Dedifferentiated amniotic fluid mesenchymal stem cell (primary cell): ENCODE measurements around the gene BOLA3.
"Not testable (repeated sequence)": the region's sequence is repeated elsewhere in the genome, so short reads cannot be mapped to it uniquely, and the experiment has no call there.

ENCODE experiments used
- DNase-seq: peaks from one replicate; pipeline ENCODE4 v3.0.0-alpha.2; 2016; ENCODE audit errors: extremely low spot score

BOLA3 gene

DNA sequence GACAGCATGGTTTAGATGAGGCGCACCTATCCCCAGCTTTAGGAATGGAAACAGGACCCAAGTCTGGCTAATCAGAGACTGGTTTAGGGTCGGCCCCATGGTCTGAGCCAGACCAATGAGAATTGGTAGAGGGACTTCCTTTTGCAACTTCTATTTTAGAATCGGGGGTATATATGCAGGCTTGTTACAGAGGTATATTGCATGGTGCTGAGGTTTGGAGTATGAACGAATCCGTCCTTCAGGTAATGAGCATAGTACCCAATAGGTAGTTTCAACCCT, 1.5 kb upstream of the BOLA3 start:
- no peak for DNase-seq

DNA sequence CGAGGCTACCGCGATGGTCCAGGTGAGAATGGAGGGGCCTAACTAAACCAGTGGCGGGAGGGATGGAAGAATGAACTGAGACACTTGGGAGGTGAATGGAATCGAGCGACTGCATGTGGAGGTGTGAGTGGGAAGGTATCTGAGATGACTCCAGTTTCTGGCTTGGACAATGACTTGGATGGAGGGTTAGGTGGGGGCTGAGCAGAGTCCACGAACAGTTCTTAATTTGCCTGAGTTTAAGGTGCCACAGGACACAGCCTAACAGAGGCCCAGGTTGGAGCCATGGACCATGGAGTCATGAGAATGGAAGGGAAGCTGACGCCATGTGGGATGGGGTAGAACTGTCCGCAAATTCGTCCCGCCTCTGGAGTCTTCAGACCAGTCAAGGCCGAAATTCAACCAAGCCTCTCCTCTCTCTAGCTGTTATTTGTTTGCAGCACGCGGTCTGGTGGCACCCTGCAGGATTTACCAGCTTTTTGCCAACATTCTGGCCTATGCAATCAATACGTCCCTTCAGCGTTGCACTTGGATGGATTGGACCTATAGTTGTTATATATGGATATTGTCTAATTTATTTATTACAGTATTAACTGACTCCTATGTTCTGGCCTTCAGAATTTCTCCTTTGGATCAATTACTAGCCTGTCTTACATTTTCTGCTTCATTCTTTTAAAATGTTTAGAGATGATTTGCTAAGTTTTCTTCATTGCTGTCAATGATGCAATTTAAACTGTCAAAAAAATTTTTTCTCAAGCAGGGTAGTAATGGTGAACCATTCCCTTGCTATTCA, 940 bp upstream of the BOLA3 start:
- no peak for DNase-seq

DNA sequence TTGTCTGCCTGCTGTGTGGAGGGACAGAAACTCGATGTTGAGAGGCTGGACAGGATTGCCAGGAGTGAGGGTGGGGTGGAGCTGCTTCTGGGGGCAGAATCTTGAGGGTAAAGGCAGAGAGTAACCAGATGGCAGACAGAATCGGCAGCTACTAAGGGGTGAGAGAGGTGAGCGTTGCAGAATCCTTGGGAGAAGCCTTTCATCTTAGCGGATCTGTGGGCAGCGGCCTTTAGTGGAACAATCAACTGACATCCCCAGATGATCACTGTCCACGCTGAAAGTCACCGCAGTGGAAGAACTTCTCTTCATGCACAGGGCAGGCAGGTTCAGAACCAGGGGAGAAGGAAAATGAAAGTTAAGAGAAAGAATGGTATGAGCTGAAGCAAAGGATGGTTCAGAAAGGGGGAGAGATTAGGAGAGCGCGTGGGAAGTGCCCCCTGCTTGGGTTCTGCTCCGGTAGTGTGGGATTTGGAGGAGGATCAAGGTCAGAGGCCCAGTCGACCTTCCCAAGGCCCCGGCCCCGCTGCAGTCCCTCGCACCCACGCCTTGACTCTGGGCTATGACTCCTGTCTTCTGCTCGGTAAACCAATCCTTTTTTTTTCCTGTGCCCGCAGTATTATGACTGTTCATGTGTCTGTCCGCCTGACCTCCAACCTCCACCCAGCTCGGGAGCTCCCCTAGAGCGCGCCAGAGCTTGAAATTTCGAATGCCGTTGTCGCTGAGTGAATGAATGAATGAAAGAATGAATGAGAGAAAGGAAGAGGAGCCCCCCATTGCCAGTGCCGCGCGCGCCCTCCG, 584 bp downstream of the BOLA3 start:
- no peak for DNase-seq

DNA sequence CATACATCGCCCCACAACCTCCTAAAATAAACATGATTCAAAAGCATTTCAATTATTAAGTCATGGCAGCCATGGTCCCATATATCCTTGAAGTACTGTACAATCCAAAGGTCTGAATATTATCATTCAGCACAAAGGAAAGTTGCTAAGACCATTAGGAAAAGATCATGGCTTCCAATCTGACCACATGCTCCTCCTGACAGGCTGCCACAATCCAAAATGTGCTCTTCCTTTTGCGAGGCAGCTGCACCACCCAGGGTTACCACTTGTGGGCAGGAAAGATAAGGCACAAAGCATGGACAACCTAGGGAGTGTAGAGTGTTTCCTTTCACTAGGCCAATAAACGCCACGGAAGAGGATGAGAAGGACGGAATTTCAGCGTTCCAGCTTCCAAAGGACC, 5.4 kb downstream of the BOLA3 start:
- DNase-seq, result no peak

DNA sequence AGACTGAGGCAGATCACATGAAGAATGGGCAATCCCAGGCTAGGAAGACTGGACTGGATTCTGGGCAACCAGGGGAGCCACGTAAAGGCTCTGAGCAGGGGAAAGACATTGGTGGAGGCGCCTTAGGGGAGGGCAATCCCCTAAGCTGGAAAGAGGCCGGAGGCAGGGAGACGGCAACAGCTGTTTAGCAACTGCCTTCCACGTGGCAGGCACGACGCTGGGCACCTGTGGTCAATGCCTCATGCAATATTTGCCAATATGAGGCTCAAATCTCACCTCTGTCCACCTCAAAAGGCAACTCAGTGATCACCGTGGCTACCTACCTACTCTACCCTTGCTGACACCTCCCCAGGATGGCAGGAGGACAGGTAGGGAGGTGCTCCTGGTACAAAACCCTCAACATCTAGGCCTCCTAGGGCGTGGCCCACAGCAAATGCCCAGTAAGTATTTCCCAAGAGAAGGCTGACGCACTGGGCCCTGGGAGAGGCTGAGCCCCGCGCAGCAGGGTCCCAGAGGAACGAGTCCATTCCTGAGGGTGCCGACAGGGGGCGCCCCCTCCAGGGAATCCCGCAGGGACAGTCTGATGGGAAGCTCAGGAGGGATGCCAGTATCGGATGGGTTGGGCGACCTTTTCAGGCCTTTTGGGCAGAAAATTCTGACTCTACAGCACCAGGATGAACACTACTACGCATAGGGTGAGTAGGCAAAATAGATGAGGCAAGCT, 8.9 kb downstream of the BOLA3 start:
- no peak for DNase-seq

DNA sequence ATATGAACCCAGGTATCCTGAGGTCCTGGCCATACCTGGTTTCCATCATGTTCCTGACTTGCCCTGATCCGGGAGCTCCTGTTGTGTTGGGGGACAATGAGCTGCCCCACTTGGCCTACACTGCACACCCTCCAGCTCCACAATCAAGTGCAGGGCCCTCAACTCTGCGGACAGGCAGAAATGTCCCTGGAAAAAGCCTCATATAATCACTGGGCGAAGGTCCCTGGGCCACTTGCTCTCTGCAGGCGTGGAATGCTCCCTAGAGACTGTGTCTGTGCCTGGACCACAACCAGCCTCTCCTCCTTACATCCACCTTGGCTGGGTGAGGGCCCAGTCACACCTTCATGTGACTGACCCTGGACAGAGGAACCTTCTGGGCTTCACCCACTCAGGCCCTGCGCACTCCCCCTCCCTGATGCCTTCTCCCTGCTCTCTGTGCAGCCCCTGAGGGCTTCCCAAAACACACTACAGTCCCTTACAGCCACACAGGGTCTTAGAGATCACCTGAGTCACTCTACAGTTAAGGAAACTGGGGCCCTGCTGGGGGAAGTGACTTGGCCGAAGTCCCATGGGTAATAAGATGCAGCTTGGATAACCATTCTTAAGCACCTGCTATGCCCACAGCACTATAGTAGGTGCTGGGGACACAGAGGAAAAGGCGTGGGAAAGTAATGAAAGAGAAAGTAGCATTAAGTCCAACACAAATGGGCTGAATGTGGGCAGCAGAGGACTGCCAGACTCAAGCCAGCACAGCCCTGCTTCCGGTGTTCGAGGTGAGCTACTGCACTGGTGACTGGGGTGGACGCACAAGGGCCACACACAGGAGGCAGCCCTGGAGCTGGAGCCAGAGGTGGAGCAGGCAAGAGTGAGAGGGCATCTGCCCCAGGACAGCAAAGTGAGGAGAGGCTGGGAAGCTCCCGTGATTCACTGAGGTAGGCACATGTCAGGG, 9.8 kb downstream of the BOLA3 start:
- DNase-seq, result no peak

DNA sequence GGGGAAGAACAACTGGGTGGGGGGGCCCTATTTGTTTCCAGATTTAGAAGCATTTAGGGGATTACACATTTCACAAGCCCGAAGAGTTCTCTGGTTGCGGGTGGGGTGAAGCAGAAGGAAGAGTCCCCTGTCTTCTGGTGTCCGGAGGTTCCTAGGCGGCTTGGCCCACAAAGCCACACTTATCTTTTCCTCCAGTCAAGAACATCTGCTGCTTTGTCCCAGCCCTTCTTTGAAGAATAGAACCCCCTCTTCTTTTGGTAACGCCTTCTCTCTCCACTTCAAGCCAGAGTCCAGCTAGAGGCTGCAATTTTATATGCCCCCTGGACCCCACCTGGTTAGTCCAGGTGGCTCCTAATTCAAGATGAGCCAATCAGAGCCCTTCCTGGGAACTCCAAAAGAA, 15.8 kb downstream of the BOLA3 start:
- DNase-seq, result no peak

DNA sequence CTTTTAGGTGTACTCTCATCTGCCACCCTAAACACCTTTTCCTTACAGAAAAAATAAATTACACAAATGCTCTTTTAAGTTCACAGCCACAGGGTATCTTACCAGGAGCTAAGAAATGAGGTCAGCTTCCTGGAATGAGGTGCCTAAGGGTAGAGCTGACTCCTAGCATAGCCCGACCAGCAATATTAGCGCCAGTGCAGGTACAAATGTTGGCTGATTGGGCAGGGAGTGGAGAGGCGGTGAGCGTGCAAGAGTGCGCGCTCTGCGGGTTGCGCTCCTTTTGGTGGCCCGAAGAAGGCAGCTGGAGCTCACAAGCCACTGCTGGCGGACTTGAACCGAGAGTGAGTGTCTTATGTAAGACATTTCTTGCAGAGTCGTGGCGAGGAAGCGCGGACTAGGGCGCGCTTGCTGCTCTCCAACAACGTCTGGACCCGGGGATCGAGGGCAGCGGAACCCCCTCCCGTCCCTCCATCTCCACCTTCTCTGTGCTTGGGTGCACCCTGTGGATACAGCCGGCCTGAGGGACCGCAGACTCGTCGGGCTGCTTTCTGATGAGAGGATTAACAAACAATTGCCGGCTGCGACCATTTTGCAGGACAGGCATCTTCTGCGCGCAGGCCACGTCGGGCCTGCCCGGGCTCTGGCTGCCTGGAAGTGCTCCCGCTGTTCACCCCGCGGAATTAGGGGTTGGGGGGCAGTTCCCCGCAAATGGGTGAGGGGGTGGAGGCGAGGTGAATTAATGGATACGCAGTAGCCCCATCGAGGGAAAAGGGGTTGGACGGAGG, 17.3 kb downstream of the BOLA3 start:
- no peak for DNase-seq

DNA sequence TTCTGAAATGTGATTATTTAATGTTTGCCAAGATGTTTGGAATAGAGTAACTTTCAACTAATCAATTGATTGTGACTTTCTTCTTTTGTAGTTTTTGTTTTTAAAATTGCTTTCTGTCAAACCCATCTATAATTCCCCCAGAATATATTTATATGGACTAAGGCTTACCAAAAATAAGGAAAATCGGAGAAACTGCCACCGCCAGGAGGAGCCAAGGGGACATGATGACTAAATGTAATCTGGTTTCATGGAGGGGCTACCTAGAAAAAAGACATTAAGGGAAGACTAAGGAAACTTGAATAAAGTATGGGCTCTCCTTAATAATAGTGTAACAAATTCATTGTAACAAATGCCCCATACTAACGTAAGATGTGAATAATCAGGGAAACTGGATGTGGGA, 19.5 kb downstream of the BOLA3 start:
- no peak for DNase-seq

DNA sequence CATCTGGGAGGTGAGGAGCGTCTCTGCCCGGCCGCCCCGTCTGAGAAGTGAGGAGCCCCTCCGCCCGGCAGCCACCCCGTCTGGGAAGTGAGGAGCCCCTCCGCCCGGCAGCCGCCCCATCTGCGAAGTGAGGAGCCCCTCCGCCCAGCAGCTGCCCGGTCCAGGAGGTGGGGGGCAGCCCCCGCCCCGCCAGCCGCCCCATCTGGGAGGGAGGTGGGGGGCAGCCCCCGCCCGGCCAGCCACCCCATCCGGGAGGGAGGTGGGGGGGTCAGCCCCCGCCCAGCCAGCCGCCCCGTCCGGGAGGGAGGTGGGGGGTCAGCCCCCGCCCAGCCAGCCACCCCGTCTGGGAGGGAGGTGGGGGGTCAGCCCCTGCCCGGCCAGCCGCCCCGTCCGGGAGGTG, 23.8 kb downstream of the BOLA3 start:
- not testable (repeated sequence) for DNase-seq

DNA sequence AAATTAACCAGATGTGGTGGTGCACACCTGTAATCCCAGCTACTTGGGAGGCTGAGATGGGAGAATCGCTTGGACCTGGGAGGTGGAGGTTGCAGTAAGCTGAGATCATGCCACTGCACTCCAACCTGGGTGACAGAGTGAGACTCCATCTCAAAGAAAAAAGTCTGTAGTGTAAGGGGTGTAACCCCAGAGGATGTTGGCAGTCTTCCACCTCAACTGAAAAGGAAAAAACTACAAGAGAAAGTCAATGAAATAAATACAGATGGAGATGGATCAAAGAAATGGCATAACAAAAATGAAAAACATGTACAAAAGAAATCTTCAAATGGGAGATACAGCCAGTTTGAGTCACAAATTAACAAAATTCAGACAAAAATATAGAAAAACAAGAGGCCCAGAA, 25.9 kb downstream of the BOLA3 start:
- DNase-seq, result not testable (repeated sequence)

DNA sequence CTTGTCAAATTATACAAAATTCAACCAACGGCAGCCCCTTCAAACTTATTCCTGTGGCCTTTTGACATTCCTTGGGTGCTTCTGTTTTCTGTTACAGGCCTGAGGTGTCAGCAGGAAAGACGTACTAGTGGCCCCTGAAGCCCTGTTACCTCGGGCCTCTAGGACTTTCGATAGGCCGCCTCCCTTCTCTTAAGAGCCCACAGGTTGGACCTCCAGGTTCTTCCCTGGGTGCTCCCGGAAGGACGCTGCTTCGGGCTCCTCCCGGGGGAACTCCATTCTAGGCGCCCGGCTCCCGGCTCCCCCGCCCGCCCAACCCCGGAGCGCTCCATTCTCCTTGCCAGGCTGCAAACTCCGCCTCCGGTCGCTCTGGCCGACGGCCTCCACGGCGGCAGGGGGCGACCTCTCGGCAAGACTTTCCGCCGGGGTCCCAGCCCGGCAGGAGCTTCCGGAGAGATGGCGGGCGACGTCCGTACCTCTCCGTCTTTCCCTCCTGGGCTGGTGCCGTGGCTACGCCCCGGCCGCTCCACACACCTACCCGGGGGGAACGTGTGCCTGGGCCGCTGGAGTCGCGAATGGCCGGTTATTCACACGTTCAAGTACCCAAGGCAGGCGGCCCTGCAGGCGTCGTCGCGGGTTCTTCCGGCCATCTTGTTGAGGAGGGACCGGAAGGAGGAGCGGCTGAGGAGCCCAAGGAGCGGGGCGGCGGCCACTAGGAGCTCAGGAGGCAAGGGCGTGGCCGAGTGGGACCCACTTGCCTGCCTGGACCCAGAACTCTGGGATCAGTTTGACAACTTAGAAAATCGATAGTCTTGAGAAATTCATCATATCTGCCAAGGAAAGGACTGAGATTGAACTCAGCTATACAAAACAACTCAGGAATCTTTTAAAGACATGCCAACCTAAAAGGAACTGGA, 27.5 kb downstream of the BOLA3 start:
- peak; percentile 68 for DNase-seq

DNA sequence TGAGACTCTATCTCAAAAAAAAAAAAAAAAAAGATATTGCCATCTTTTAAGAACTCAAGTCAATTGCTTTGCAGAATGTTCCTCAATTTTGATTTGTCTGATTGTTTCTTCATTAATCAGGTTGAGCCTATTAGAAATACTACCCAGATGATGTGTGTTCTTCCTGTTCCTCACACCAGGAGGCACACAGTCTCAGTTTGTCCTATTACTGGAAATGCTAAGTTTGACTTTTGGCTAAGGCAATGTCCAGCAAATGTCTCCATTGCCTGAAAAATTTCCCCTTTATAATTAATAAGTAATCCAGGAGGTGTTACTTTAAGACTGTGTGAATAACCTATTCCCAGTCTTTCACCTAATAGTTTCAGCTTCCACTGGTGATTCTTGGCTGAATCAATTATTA, 28.4 kb downstream of the BOLA3 start:
- no peak for DNase-seq

DNA sequence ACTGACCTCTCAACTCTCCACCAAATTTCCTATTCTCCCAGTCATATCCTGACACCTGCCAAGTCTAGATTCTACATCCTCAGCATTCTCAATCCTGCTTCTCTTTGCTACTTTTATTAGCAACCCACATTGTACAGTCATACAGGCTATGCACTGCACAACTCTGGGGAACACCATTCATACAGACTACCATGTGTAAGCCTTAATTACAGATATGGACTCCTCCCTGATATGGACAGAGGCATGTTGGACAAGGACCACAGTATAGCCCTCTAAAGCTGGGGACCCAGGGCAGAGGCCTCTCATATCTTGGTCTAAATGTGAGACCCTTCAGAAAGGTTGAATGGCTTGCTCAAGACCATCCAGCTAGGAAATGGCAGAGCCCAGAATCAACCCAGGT, 36.3 kb downstream of the BOLA3 start:
- no peak for DNase-seq

DNA sequence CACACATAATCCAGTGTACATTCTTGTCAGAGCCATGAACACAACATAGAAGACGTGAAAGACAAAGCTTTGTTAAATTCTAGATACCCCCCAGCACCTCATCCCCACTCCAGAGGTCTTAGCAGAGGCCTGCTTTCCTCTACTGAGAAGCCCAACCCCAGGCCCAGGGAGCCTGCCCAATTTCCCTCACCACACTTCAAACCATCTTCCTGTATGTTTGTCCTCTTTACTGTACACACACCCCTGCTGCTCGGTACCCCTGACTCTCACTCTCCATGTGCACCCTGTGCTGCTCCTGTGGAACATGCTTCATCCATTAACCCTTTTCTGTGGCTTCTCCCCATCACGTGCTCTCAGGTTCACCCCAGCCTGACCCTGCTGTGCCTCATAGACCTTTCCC, 37.2 kb downstream of the BOLA3 start:
- no peak for DNase-seq

DNA sequence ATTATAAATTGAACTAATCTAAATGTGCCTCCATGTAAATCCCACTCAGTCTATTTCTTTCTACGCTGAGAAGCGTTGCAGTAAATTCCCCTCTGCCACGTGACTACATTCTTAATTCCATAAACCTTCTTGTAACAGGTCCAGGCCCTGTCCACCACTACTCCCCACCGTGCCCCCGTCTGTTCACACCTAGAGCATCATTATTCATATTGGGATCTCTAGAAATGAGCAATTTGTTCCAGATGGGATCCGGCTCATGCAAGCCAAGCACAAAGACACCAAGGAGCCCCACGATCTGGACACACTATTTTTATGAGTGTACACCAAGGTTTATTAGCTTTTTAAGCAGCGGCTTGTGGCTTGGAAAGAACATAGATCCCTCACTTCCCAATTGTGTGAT, 38.2 kb downstream of the BOLA3 start:
- DNase-seq, result no peak

DNA sequence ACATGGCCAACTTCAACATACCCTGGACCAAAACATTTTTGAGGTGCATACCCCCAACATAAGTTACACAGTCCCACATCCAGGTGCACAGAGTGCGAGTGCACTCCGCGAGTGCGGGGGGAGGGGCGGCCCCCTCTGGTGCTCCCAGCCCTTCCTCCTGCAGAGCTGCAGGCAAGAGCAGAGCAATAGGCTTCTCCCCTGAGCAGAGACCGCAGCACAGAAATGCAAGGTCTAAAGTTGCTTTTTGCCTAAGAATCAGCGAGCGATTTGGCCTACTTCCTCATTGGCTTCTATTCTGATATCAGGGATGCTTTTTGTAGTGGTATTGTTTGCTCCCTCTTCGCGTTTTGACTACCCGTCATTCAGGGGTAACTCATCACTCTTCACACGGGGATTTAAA, 40.6 kb downstream of the BOLA3 start:
- DNase-seq, result no peak

DNA sequence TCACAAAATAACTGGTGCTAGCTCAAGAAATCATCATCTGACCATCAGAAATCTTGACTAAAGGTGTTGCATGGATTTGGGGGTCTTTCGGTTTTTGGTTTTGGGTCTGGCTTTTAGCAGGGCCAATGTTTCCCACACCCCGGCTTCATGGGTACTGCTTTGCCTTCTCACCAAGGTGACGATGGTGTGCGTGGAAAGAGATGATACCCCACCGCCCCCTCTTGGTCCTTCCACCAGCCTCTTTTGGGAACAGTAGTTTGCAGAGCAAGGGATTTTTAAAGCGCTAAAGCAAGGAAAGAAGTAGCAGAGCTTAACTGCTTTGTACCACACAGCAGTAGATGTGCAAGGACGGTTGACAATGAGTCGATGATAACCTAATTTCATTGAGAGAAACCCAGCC, 42.3 kb downstream of the BOLA3 start:
- no peak for DNase-seq

DNA sequence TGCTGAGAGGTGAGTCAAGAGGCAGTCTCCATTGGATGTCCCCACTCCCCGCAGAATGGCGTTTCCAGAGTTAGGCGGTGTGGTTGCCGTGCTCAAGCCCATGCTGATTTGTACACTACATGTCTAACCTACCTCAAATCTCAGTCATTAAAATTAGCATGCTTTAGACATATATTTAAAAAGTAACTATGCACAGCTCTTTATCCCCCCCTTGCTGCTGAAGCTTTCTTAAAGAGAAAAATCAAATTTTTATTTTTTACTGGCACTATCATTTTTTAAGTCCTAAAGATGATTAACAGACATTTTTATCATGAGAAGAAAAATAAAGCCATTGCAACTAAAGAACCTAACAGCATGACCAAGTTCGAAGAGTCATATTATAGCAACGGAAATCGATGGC, 42.9 kb downstream of the BOLA3 start:
- DNase-seq, result no peak

DNA sequence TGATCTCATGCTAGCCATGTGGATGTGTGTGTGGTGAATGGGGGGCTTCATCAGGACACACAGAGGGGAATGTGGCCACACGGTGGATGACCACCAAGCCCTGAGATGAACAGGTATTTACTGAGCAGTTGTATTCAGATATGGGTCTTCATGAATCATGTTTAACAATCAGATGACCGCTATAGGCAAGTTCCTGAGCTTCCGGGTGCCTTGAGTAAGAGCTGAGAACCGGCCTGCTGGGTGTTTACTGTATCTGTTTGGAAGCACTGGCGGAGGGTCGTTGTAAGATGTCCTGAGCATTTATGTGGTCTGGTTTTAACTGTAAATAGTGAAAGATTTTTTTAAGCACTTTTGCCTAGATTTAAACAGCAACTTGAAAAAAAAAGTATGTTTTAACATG, 43.9 kb downstream of the BOLA3 start:
- DNase-seq, result no peak
